Esophagus muscularis mucosa (tissue), 4 donors: ENCODE measurements around the gene PDHB. TPM values are rescaled to one million over a fixed set of nuclear protein-coding genes. Genes with fewer than 3 reads are reported as not detected.

Source experiments
- DNase-seq: peaks from one replicate; pipeline ENCODE4 v3.0.0-alpha.2; 2017; ENCODE audit errors: extremely low spot score
- H3K27ac ChIP-seq, 4 donors: fragments of 200-600 bp; sonication (generic); replicated peaks in 1 of 4; 1 replicate in 3 of 4; 2 replicates in 1 of 4; pipeline ENCODE4 v1.5.1; 2016 to 2019; ENCODE audit warnings: mild to moderate bottlenecking in 1 of 4
- H3K27me3 ChIP-seq, 4 donors: fragments of 200-600 bp; sonication (generic); one replicate each; pipeline versions ENCODE4 v1.5.1 to v1.6.0; 2016 to 2019
- H3K36me3 ChIP-seq, 4 donors: fragments of 200-600 bp; sonication (generic); one replicate each; pipeline ENCODE4 v1.5.1; 2016 to 2019
- H3K4me1 ChIP-seq, 4 donors: fragments of 200-600 bp; sonication (generic); one replicate each; pipeline ENCODE4 v1.5.1; 2016 to 2019
- H3K4me3 ChIP-seq, 4 donors: fragments of 200-600 bp; sonication (generic); 1 replicate in 2 of 4; 2 replicates in 2 of 4; pipeline ENCODE4 v1.5.1; 2016 to 2019; ENCODE audit warnings: mild to moderate bottlenecking in 4 of 4, moderate library complexity in 1 of 4
- H3K9me3 ChIP-seq, 4 donors: fragments of 200-600 bp; sonication (generic); 1 replicate in 3 of 4; 2 replicates in 1 of 4; pipeline ENCODE4 v1.5.1; 2016 to 2019
- EP300 ChIP-seq: sonication (generic); formaldehyde crosslinking; IDR thresholded peaks from one replicate; pipeline ENCODE4 v1.6.1; 2017; ENCODE audit warnings: antibody characterized with exemption
- POLR2A ChIP-seq: fragments of 450-650 bp; IDR thresholded peaks from one replicate; pipeline ENCODE4 v1.6.1; 2017; ENCODE audit warnings: antibody characterized with exemption, moderate library complexity, mild to moderate bottlenecking, low read depth
- POLR2AphosphoS5 ChIP-seq, 2 donors: sonication (generic); formaldehyde crosslinking; IDR thresholded peaks; one replicate each; pipeline ENCODE4 v1.6.1; 2017; ENCODE audit warnings: antibody characterized with exemption in 2 of 2
- WGBS: methylation state at CpG from one replicate; pipeline ENCODE4 v1.1.5; 2018; 5-methylcytosine and 5-hydroxymethylcytosine counted together
- intact Hi-C: fragments of 100-400 bp; cut with DNase I; formaldehyde crosslinking; loops from one replicate; pipeline ENCODE4 v1.15.1; 2023
- total RNA-seq, 4 donors: library from RNA; depleted of rRNA; stranded (reverse); fragments of >200 nt; gene quantifications; one replicate each; pipeline versions ENCODE4 v1.1.0 to v1.2.1, GENCODE V29; 2016
- TF ChIP-seq, protein P1 (sequence below), 3 experiments: fragments of 200-600 bp in 2 of 3; fragments of 450-650 bp in 1 of 3; sonication (generic) in 2 of 3; IDR thresholded peaks; one replicate each; pipeline ENCODE4 v1.5.1; 2017 to 2019; ENCODE audit warnings: antibody characterized with exemption in 3 of 3, mild to moderate bottlenecking in 2 of 3, moderate library complexity in 1 of 3

Gene PDHB
- total RNA-seq, 4 donors from 2014 or later: 100 to 138 (median 122) TPM

DNA sequence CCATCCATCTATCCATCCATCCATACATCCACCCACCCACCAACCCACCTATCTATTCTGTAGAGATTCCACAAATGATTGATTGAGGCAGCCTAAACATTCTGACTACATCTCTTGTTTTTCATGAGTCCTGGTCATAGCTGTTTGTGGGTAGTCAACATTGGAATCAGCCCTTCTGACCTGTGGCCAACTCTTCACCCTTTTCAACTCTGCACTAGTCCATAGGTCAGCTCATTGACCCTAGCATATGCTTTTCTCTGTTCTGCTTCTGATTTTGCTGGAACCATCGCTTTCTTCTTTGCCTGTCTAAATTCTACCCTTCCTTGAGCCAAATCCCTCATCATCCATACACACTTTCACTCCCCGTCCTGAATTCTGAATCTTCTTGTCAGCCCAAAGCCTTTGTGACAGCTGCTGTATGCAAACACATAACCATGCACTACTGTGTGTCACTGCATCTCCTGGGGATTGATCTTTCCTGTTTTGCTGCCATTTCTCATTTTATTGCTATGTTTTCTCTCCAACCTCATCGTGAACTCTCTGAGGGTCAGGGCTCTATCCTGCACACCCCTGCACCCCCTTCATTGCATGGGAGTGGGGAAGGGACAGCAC lies 41.4 kb upstream of the PDHB start:
- 70% methylated on average over 3 of the region's 3 CpGs for WGBS
- TF ChIP-seq POLR2AphosphoS5 (IDR thresholded peaks at IDR 0.05) (no peak), POLR2A (no peak), EP300 (no peak)
- TF ChIP-seq, protein P1, sequence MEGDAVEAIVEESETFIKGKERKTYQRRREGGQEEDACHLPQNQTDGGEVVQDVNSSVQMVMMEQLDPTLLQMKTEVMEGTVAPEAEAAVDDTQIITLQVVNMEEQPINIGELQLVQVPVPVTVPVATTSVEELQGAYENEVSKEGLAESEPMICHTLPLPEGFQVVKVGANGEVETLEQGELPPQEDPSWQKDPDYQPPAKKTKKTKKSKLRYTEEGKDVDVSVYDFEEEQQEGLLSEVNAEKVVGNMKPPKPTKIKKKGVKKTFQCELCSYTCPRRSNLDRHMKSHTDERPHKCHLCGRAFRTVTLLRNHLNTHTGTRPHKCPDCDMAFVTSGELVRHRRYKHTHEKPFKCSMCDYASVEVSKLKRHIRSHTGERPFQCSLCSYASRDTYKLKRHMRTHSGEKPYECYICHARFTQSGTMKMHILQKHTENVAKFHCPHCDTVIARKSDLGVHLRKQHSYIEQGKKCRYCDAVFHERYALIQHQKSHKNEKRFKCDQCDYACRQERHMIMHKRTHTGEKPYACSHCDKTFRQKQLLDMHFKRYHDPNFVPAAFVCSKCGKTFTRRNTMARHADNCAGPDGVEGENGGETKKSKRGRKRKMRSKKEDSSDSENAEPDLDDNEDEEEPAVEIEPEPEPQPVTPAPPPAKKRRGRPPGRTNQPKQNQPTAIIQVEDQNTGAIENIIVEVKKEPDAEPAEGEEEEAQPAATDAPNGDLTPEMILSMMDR (IDR thresholded peaks at IDR 0.05): no peak
- H3K9me3 ChIP-seq: no peaks in the 10 kb centered on the region
- H3K36me3 ChIP-seq: no peaks in the 10 kb centered on the region
- DNase-seq: no peak
- H3K4me3 ChIP-seq: no peak overlapping the region
- H3K27me3 ChIP-seq: peaks cover 0 to 3% (median 0%) of the 10 kb centered on the region in 4 donors
- peaks cover 10 to 13% (median 12%) of the 10 kb centered on the region in 4 donors for H3K4me1 ChIP-seq
- intact Hi-C loops: no loop called here
- no peak overlapping the region for H3K27ac ChIP-seq

DNA sequence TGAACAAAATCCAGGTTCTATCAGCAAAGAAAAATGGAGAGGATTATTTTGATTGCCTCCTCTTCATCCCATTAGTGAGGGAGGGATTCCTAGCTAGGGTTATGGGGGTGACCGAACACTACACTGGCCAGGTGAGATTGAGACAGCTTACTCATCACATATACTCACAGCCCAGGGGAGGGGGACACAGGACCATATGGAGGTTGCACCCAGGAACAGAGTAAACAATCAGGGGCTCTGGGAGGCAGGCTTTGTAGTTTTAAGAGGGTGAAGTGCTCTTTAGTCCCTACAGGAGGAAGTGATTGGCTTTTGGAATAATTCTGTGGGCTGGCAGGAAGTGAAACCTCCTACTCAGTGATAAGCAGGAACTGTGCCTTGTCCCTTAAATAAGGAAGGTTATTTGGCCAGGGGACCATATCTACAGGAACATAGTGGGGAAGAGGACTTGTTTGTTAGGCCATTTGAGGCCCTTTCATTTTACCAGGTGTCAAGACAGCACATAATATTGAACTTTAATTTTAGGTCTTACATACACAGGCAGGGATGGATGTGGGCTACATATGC lies 40.8 kb upstream of the PDHB start:
- no peaks in the 10 kb centered on the region for H3K9me3 ChIP-seq
- H3K27ac ChIP-seq: no peak overlapping the region
- WGBS: 100% methylated on average over 1 of the region's 1 CpG
- no peak for TF ChIP-seq POLR2A
- TF ChIP-seq, protein P1 (IDR thresholded peaks at IDR 0.05): no peak
- TF ChIP-seq POLR2AphosphoS5 (IDR thresholded peaks at IDR 0.05): no peak
- no peak for TF ChIP-seq EP300
- no peak for DNase-seq
- H3K4me1 ChIP-seq: peaks cover 10 to 13% (median 12%) of the 10 kb centered on the region in 4 donors
- intact Hi-C loops: no loop called here
- H3K27me3 ChIP-seq: peaks cover 0 to 3% (median 0%) of the 10 kb centered on the region in 4 donors
- H3K4me3 ChIP-seq: no peak overlapping the region
- no peaks in the 10 kb centered on the region for H3K36me3 ChIP-seq

DNA sequence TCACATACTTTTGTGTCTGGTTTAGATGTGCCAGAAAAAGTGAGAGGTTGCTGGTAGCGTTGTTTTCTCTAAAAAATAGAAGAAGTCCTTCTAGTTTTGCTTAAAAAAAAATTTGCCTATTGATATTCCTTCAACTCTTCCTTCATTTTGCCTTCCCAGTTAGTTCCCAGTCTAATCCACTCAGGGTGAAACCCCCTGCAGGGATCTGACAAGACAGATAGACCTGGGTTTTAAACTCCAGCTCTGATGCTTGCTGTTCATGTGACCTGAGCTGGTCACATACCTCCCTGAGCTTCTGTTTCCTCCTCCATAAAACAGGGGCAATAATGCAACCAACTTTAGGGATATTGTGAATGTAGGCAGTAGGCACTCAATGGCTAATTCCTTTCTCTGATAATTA lies 39.6 kb upstream of the PDHB start:
- Histone ChIP-seq H3K4me3 (no peak overlapping the region), H3K27ac (no peak overlapping the region), H3K27me3 (peaks cover 0 to 3% (median 0%) of the 10 kb centered on the region in 4 donors), H3K4me1 (peaks cover 10 to 13% (median 12%) of the 10 kb centered on the region in 4 donors), H3K9me3 (no peaks in the 10 kb centered on the region), H3K36me3 (no peaks in the 10 kb centered on the region)
- intact Hi-C loops: no loop called here
- TF ChIP-seq POLR2A: no peak
- no peak for TF ChIP-seq POLR2AphosphoS5 (IDR thresholded peaks at IDR 0.05)
- TF ChIP-seq, protein P1 (IDR thresholded peaks at IDR 0.05): no peak
- TF ChIP-seq EP300: no peak
- DNase-seq: no peak
- 97% methylated on average over 1 of the region's 1 CpG for WGBS

DNA sequence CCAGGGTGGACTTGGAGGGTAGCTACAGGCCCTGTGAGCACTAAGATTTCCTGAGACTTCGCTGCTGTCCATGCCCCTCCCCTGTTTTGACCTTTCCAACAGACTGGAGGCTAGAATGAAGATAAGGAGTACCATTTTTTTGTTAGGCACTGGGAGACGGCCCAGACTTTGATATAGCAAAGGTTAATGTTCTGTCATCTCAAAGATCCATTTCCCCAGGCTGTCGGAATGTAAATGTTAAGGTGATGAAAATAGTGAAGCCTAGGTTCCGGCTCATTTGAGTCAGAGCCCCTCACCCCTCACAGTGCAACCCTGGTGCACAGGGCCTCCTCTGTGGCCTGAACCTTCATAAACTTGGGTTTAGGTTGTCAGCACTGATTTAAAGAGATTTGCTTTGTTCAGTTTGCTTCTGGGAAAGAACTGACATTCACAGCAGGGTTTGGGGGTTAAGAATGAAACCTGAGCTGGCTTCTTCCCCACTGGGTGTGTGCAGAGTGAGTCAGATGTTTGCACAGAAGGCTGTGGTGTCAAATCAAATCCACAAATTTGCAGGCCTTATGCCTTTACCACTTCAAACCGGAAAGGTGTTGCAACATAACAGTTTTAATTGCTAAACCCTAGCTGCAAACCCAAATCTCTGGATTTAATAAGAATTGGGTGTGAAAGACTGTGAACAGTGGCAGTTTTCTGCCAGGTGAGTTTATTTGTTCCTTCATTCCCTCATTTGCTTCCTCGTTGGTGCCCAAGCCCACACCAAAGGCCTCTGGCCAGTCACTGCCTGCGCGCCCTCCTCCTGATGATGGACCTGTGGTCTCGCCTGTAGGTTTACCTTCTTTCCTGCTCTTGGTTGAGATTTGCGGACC lies 37.6 kb upstream of the PDHB start:
- H3K4me3 ChIP-seq: no peak overlapping the region
- WGBS: 64% methylated on average over 10 of the region's 10 CpGs
- TF ChIP-seq, protein P1 (IDR thresholded peaks at IDR 0.05): no peak
- no peak for TF ChIP-seq EP300
- peaks cover 10 to 13% (median 12%) of the 10 kb centered on the region in 4 donors for H3K4me1 ChIP-seq
- DNase-seq: no peak
- peak overlapping the region in 3 of 4 donors; percentile 20 to 35 (median 22) for H3K27ac ChIP-seq
- H3K36me3 ChIP-seq: no peaks in the 10 kb centered on the region
- H3K27me3 ChIP-seq: peaks cover 0 to 3% (median 0%) of the 10 kb centered on the region in 4 donors
- H3K9me3 ChIP-seq: no peaks in the 10 kb centered on the region
- intact Hi-C loops: no loop called here
